ENCODE results near the gene DAZAP2. TPM values are rescaled to one million over a fixed set of nuclear protein-coding genes. Genes with fewer than 3 reads are reported as not detected.

Gene DAZAP2
- total and polyA plus RNA-seq, 4 donors: 66.0 to 218 (median 135) TPM

DNA sequence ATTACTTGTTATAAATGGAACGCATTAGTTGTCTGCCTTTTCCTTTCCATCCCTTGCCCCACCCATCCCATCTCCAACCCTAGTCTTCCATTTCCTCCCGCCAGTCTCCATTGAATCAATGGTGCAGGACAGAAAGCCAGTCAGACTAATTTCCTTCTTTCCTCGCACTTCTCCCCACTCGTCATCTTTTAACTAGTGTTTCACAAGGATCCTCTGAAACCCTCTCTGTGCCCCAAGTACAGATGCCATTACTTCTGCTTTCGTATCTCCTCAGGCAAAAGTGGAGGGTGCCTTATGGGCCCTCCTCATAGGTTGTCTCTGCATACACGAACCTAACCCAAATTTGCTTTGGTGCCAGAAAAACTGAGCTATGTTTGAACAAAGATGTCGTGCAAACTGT, 4.2 kb downstream of the DAZAP2 start:
- H3K9me3 ChIP-seq (ENCODE audit: control insufficient read depth in 4 of 4, low read length in 3 of 4): no peaks in the 10 kb centered on the region
- H3K9ac ChIP-seq (ENCODE audit: low read depth in 1 of 2, low read length in 2 of 2): no peak overlapping the region
- no peak for DNase-seq (ENCODE audit: low spot score)
- peaks cover 1 to 26% (median 18%) of the 10 kb centered on the region in 4 donors for H3K4me1 ChIP-seq (ENCODE audit: control insufficient read depth in 4 of 4, insufficient read depth in 4 of 4, low read length in 3 of 4)
- no peak overlapping the region for H3K27ac ChIP-seq (ENCODE audit: low read depth in 1 of 2, low read length in 2 of 2)
- H3K36me3 ChIP-seq (ENCODE audit: control insufficient read depth in 4 of 4, insufficient read depth in 3 of 4, low read depth in 1 of 4, low read length in 3 of 4): peaks cover 7 to 32% (median 27%) of the 10 kb centered on the region in 4 donors
- TF ChIP-seq FOXA1 (IDR thresholded peaks at IDR 0.05) (no peak), RXRA (IDR thresholded peaks at IDR 0.05) (no peak), SP1 (IDR thresholded peaks at IDR 0.05) (no peak), TAF1 (conservative IDR thresholded peaks at IDR 0.05) (no peak), EGR1 (IDR thresholded peaks at IDR 0.05; ENCODE audit: low read depth in 2 of 2) (no peak), YY1 (IDR thresholded peaks at IDR 0.05) (no peak), RAD21 (IDR thresholded peaks at IDR 0.05) (no peak), FOXA2 (IDR thresholded peaks at IDR 0.05) (no peak), HNF4G (IDR thresholded peaks at IDR 0.05) (no peak), HNF4A (conservative IDR thresholded peaks at IDR 0.05) (no peak), NR2F2 (IDR thresholded peaks at IDR 0.05) (no peak), JUND (IDR thresholded peaks at IDR 0.05) (no peak), GABPA (IDR thresholded peaks at IDR 0.05 in 1 of 2, conservative IDR thresholded peaks at IDR 0.05 in 1 of 2) (no peak)
- TF ChIP-seq, protein P1, sequence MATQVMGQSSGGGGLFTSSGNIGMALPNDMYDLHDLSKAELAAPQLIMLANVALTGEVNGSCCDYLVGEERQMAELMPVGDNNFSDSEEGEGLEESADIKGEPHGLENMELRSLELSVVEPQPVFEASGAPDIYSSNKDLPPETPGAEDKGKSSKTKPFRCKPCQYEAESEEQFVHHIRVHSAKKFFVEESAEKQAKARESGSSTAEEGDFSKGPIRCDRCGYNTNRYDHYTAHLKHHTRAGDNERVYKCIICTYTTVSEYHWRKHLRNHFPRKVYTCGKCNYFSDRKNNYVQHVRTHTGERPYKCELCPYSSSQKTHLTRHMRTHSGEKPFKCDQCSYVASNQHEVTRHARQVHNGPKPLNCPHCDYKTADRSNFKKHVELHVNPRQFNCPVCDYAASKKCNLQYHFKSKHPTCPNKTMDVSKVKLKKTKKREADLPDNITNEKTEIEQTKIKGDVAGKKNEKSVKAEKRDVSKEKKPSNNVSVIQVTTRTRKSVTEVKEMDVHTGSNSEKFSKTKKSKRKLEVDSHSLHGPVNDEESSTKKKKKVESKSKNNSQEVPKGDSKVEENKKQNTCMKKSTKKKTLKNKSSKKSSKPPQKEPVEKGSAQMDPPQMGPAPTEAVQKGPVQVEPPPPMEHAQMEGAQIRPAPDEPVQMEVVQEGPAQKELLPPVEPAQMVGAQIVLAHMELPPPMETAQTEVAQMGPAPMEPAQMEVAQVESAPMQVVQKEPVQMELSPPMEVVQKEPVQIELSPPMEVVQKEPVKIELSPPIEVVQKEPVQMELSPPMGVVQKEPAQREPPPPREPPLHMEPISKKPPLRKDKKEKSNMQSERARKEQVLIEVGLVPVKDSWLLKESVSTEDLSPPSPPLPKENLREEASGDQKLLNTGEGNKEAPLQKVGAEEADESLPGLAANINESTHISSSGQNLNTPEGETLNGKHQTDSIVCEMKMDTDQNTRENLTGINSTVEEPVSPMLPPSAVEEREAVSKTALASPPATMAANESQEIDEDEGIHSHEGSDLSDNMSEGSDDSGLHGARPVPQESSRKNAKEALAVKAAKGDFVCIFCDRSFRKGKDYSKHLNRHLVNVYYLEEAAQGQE (IDR thresholded peaks at IDR 0.05): no peak
- TF ChIP-seq, protein P2, sequence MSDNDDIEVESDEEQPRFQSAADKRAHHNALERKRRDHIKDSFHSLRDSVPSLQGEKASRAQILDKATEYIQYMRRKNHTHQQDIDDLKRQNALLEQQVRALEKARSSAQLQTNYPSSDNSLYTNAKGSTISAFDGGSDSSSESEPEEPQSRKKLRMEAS (IDR thresholded peaks at IDR 0.05): no peak
- TF ChIP-seq, protein P3, sequence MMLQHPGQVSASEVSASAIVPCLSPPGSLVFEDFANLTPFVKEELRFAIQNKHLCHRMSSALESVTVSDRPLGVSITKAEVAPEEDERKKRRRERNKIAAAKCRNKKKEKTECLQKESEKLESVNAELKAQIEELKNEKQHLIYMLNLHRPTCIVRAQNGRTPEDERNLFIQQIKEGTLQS (IDR thresholded peaks at IDR 0.05): no peak
- TF ChIP-seq, protein P4, sequence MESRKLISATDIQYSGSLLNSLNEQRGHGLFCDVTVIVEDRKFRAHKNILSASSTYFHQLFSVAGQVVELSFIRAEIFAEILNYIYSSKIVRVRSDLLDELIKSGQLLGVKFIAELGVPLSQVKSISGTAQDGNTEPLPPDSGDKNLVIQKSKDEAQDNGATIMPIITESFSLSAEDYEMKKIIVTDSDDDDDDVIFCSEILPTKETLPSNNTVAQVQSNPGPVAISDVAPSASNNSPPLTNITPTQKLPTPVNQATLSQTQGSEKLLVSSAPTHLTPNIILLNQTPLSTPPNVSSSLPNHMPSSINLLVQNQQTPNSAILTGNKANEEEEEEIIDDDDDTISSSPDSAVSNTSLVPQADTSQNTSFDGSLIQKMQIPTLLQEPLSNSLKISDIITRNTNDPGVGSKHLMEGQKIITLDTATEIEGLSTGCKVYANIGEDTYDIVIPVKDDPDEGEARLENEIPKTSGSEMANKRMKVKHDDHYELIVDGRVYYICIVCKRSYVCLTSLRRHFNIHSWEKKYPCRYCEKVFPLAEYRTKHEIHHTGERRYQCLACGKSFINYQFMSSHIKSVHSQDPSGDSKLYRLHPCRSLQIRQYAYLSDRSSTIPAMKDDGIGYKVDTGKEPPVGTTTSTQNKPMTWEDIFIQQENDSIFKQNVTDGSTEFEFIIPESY (IDR thresholded peaks at IDR 0.05): no peak
- TF ChIP-seq, protein P5, sequence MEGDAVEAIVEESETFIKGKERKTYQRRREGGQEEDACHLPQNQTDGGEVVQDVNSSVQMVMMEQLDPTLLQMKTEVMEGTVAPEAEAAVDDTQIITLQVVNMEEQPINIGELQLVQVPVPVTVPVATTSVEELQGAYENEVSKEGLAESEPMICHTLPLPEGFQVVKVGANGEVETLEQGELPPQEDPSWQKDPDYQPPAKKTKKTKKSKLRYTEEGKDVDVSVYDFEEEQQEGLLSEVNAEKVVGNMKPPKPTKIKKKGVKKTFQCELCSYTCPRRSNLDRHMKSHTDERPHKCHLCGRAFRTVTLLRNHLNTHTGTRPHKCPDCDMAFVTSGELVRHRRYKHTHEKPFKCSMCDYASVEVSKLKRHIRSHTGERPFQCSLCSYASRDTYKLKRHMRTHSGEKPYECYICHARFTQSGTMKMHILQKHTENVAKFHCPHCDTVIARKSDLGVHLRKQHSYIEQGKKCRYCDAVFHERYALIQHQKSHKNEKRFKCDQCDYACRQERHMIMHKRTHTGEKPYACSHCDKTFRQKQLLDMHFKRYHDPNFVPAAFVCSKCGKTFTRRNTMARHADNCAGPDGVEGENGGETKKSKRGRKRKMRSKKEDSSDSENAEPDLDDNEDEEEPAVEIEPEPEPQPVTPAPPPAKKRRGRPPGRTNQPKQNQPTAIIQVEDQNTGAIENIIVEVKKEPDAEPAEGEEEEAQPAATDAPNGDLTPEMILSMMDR (IDR thresholded peaks at IDR 0.05; ENCODE audit: low read depth, low read length, missing input control): no peak
- H3K27me3 ChIP-seq (ENCODE audit: control insufficient read depth in 4 of 4, insufficient read depth in 4 of 4, low read length in 3 of 4): no peaks in the 10 kb centered on the region
- H3K4me3 ChIP-seq (ENCODE audit: low read depth in 1 of 3, low read length in 3 of 3): no peak overlapping the region
- 63% methylated on average over 7 of the region's 7 CpGs for WGBS
